HFFc6 (cell line): ENCODE results near the gene AUTS2. TPM values are rescaled to one million over a fixed set of nuclear protein-coding genes. Genes with fewer than 3 reads are reported as not detected.

ENCODE experiments used
- DNase-seq: peaks from one replicate; pipeline ENCODE4 v3.0.0-alpha.2; 2018
- H3K27ac Mint-ChIP-seq: 2 replicates; pipeline ENCODE4 v1.8.0; 2020; ENCODE audit warnings: mild to moderate bottlenecking, mixed read lengths
- H3K27me3 Mint-ChIP-seq: 2 replicates; pipeline ENCODE4 v1.8.0; 2021; ENCODE audit warnings: mild to moderate bottlenecking, moderate library complexity, mixed read lengths; ENCODE audit not compliant: insufficient read depth
- H3K36me3 Mint-ChIP-seq: 2 replicates; pipeline ENCODE4 v1.8.0; 2021; ENCODE audit warnings: low read depth, mixed read lengths
- H3K4me1 Mint-ChIP-seq: 2 replicates; pipeline ENCODE4 v1.8.0; 2020; ENCODE audit warnings: low read depth, mixed read lengths
- H3K4me3 Mint-ChIP-seq: 2 replicates; pipeline ENCODE4 v1.8.0; 2020; ENCODE audit warnings: mild to moderate bottlenecking, moderate library complexity, mixed read lengths
- H3K9me3 Mint-ChIP-seq: 2 replicates; pipeline ENCODE4 v1.8.0; 2020; ENCODE audit warnings: mild to moderate bottlenecking, mixed read lengths
- total RNA-seq, 6 experiments: library from RNA; stranded (reverse); fragmentation: NEBNext Ultra II Directional; extraction: Animal tissue kit (Norgen Biotek cat#: 25700); gene quantifications; 2 replicates in 1 of 6; 3 replicates in 5 of 6; pipeline ENCODE4 v1.2.3, GENCODE V29; 2021
- TF ChIP-seq, protein P1 (sequence below): fragments of 200-600 bp; sonication (generic); IDR thresholded peaks from 2 replicates; pipeline ENCODE4 v1.5.0; 2021; ENCODE audit warnings: antibody characterized with exemption, mild to moderate bottlenecking

Gene AUTS2
- total RNA-seq, 6 experiments from 2014 or later, result 0.02 to 0.19 (median 0.16) TPM; not detected in 2

DNA sequence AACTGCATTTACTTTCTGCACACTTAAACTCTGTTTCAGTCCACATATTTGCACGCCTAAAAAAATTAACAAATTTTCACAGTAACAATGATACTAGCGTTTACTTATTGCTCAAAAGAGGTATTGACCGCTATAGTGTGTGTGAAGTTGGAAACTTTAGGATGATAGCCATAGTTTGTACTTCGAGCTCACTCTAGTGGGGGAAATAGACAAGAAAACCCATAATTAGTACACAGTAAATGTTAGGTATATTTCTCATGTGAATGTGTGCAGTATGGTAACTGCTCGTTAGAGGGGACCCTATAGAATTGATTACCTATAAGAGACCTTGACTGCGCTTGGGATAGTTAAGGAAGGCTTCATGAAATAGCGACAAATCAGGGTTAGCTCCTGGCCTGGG lies 238.4 kb downstream of the AUTS2 start:
- H3K36me3 Mint-ChIP-seq, result no peaks in the 10 kb centered on the region
- no peaks in the 10 kb centered on the region for H3K4me1 Mint-ChIP-seq
- H3K27me3 Mint-ChIP-seq, result no peaks in the 10 kb centered on the region; the same call in 1 of the 2 replicates
- DNase-seq, result no peak
- H3K9me3 Mint-ChIP-seq, result peaks cover 45% of the 10 kb centered on the region
- H3K4me3 Mint-ChIP-seq, result no peak overlapping the region
- TF ChIP-seq, protein P1, sequence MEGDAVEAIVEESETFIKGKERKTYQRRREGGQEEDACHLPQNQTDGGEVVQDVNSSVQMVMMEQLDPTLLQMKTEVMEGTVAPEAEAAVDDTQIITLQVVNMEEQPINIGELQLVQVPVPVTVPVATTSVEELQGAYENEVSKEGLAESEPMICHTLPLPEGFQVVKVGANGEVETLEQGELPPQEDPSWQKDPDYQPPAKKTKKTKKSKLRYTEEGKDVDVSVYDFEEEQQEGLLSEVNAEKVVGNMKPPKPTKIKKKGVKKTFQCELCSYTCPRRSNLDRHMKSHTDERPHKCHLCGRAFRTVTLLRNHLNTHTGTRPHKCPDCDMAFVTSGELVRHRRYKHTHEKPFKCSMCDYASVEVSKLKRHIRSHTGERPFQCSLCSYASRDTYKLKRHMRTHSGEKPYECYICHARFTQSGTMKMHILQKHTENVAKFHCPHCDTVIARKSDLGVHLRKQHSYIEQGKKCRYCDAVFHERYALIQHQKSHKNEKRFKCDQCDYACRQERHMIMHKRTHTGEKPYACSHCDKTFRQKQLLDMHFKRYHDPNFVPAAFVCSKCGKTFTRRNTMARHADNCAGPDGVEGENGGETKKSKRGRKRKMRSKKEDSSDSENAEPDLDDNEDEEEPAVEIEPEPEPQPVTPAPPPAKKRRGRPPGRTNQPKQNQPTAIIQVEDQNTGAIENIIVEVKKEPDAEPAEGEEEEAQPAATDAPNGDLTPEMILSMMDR, result no peak
- no peak overlapping the region for H3K27ac Mint-ChIP-seq

DNA sequence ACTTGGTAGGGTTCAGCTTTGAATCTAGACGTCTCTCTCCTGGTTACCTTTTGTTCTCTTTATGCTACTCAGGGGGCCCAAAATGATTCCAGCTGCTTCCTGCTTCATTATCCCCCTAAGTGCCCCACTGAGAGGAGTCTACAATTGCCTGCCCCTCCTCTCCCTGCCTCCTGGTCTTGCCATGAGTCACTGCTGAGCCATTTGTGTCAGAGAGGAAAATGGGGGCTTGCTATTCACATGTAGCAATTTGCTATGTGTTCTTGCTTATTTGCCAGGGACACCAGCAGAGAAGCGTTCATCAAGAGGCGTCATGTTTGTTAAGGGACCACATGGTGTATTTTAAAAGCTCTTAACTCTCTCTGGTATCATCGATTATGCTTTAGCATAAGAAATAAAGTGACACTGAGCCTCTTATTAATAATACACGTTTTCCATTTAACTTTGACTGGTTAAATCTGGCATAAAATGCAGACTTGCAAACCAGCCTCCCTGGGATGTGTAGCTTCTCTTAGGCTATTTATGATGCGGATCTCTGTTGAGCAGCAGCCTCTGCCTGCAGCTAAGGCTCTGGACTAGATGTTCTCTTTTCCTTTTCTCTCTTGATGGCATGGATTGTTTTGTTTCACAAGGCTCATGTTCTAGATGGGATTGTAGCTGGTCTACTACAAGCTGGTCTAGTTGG lies 239.3 kb downstream of the AUTS2 start:
- Mint-ChIP-seq H3K4me1 (no peaks in the 10 kb centered on the region), H3K27ac (no peak overlapping the region)
- TF ChIP-seq, protein P1, result no peak

DNA sequence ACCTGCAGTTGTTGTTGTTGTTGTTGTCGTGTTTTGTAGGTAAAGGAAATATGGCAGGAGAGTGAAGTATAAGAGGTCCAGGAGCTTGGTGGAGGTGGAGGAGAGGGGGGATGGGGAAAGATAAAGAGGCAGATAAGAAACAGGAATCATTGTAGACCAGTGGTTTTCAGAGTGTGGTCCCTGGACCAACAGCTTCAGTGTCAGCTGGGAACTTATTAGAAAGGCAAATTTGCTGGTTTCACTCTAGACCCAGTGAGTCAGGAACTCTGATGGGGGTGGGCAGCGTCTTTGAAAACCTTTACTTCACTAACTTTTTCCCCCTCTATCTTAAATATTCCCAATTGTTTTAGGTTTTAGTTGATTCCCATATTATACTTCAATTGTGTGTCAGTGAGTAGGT lies 241.5 kb downstream of the AUTS2 start:
- TF ChIP-seq, protein P1, result no peak
- Mint-ChIP-seq H3K27ac (no peak overlapping the region), H3K4me3 (no peak overlapping the region), H3K9me3 (peaks cover 40% of the 10 kb centered on the region), H3K36me3 (no peaks in the 10 kb centered on the region), H3K27me3 (no peaks in the 10 kb centered on the region; the same call in 1 of the 2 replicates), H3K4me1 (no peaks in the 10 kb centered on the region)
- no peak for DNase-seq

More for the DNA sequence above, 239.3 kb downstream of the AUTS2 start:
- Mint-ChIP-seq H3K27me3 (no peaks in the 10 kb centered on the region; the same call in 1 of the 2 replicates), H3K9me3 (peaks cover 43% of the 10 kb centered on the region), H3K36me3 (no peaks in the 10 kb centered on the region), H3K4me3 (no peak overlapping the region)
- no peak for DNase-seq

DNA sequence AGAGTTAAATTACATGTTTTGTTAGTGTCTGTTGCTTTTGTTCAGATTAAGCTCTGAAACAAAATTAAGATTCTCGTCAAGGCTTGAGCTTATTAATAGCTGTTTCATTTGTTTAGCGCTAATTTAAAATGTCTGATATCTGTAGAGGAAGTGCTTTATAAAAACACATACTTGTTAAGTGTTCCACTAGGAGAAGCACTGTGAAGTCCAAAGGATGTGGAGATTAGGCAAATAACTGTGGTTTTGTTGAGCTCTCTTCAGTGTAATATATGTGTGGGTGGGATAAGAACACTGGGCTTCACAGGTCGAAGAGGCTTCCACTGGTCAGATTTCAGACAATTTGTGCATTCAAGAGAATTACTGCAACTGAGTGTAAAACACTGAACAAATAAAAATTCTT lies 242.0 kb downstream of the AUTS2 start:
- TF ChIP-seq, protein P1, result no peak
- H3K4me3 Mint-ChIP-seq, result no peak overlapping the region
- peaks cover 40% of the 10 kb centered on the region for H3K9me3 Mint-ChIP-seq
- no peak for DNase-seq
- H3K27me3 Mint-ChIP-seq, result no peaks in the 10 kb centered on the region; the same call in 1 of the 2 replicates
- no peaks in the 10 kb centered on the region for H3K4me1 Mint-ChIP-seq
- no peaks in the 10 kb centered on the region for H3K36me3 Mint-ChIP-seq
- H3K27ac Mint-ChIP-seq, result no peak overlapping the region

DNA sequence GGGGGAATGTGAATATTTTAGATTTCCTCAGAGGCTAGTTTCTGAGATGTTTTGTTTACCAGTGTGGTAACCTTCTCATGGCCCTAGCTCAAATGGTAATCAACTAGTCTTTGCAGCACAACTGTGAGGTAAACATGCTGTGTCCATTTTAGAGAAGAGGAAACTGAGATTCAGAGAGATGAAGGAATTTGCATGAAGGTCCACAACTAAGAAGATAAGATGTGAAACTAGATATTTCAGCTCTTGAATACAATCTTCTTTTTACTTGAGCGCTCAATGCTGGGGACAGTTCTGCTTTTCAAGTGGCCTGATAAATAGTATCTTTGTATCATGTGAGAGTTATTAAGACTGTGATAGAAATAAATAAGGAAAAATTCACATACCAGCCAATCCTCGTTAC lies 245.4 kb downstream of the AUTS2 start:
- H3K9me3 Mint-ChIP-seq, result peaks cover 33% of the 10 kb centered on the region
- no peak for DNase-seq
- H3K4me1 Mint-ChIP-seq, result no peaks in the 10 kb centered on the region
- no peak overlapping the region for H3K27ac Mint-ChIP-seq
- TF ChIP-seq, protein P1, result no peak
- H3K27me3 Mint-ChIP-seq, result no peaks in the 10 kb centered on the region; the same call in 1 of the 2 replicates
- H3K4me3 Mint-ChIP-seq, result no peak overlapping the region
- no peaks in the 10 kb centered on the region for H3K36me3 Mint-ChIP-seq
